GM19193 (cell line): ENCODE data around the gene FRRS1L.

Experiments
- POLR2A ChIP-seq: IDR thresholded peaks from 4 replicates; pipeline ENCODE4 v1.6.1; 2011; ENCODE audit not compliant: insufficient read depth, insufficient read length; ENCODE audit errors: extremely low read depth

The FRRS1L gene

DNA sequence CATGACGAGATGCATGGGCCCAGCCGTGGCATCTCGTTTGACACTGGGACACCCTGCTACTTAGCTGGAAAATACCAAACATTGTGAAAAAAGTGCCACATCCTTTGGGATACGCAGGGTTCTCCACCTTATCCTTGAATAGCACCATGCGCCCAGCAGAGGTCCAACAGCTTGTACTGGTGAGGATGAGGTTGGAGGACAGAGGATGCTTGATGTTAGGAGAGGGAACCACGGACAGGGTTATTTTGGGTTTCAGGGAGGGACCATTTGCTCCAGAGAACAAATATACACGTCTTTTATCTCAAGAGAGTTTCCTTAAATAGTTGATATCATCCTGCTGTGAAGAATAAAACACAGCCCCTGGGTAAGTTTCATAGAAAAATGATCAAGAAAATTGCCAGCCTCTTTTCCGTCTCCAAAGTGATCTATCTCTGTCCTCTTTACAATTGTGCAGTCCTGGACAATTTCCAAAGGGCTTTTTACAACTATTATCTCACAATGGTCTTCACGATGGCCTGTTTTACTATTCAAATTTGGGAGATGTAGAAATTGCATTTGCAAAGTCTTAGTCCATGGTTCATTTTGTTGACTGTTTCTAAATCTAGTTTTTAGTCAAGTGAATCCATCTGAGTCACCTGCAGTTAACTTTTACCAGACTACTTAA, 19.9 kb upstream of the FRRS1L start:
- TF ChIP-seq POLR2A, result no peak

DNA sequence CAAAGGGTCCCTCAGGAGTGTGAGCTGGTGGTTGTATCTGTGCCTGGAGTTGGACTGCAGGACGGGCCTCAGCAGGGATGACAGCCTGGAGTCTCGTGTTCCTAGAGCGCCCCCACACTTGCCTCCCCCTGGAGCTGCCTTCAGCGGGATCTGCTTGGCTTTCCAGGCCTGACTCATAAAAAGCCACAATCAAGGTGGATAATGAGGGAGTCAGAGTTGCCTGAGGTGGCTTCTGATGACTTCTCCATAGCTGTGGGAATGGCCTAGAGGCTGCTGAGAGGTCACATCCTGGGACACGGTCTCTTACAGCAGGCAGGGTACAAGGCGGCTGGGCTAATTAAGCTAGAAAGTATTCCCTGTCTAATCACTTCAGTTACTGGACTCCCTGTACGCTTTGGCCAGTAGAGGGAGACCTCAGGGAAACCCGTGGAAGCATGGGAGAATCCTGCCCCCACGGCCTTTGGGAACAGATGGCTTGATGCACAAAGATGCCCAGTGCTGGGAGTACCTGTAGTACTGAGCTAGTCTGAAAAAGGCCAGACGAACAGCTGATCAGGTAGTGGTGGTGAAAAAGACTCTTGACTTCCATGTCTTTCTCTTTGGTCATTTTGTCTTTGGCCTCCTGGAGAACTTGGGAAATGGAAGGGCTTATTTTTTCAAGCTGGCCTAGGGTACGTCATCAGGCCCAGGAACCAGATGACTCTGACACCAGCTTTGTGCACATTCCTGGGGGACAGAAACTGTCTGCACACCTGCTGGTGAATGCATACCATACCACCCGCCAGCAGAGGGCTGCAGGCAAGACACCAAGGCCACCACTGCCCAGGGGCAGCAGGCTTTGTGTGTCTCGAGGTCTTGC, 16.1 kb upstream of the FRRS1L start:
- TF ChIP-seq POLR2A, result no peak

DNA sequence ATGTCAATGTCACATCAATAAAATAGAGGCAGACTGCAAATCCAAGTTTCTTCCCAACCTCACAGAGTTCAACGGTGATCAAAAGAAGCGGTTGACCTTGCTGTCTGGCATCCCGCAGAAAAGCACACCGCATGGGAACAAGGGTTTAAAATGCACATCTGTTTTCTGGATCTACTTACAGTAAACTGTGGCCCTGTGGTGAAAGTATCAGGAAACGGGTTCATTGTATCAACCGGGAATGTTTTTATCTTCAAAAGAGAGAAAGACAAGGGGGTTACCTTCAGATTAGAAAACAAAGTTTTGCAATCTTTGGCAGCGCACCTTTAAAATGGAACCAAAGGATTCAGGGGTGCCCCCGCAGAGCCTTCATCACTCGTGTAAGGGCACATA, 15.5 kb upstream of the FRRS1L start:
- TF ChIP-seq POLR2A, result no peak

DNA sequence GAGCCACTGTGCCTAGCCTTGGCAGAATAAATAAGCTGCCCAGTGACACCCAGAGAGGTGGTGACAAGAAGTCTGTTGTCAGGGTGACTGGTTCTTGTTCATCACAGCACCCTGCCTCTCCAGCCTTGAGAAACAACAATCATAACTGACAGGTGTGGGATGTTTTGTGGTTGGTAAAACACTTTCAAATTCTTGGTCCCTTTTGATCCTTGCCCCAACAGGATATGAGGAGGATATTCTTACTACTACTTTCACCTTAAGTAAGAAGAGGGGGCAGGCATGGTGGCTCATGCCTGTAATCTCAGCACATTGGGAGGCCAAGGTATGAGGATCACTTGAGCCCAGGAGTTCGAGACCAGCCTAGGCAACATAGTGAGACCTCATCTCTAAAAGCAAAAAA, 14.2 kb upstream of the FRRS1L start:
- no peak for TF ChIP-seq POLR2A

DNA sequence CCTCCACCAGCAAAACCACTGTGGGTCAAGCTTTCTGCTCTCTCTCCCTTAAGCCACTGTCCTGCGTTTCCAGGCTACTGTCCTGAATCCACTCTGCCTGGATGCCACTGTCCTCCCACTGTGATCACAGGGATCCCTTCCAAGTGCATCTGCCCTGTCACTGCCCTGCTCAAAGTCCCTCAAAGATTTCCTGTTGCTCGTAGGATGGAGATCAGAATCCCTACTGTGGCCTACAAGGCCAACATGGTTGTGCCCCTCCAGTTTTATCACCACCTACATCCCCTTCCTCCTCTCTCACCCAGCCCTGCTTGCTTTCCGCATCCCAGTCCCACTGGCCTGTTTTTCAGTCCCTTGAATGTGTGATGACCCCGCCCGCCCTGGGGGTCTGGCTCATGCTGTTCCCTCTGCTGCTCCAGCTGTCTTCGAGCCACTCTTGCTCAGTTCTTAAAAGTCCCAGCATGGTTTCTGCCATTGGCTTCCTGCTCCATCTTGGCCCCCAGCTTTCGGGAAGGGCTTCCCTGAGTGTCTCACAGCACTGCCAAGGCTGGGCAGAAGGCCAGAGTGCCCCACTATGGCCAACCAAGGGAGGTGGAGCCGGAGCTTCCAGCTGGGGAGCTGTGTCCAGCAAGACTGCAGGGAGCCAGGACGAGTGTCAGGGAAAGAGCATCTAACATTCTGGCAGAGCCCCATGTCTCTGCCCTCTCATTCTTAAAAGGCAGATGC, 12.9 kb upstream of the FRRS1L start:
- no peak for TF ChIP-seq POLR2A

DNA sequence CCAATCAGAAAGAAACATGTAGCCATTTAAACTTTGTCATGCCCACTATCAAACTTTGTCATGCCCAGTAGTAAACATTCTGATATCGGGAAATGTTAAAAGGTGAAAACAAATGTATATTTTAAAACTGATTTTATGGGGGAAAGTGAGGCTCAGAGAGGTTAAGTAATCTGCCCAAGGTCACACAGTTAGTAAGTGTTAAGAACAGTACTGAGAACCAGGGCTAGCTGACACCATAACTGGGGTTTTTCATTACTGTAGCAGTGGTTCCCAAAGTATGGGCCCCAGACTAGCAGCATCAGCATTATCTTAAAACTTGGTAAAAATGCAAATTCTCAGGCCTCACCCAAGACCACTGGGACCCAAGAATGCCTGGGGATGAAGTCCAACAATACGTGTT, 9.9 kb upstream of the FRRS1L start:
- no peak for TF ChIP-seq POLR2A

DNA sequence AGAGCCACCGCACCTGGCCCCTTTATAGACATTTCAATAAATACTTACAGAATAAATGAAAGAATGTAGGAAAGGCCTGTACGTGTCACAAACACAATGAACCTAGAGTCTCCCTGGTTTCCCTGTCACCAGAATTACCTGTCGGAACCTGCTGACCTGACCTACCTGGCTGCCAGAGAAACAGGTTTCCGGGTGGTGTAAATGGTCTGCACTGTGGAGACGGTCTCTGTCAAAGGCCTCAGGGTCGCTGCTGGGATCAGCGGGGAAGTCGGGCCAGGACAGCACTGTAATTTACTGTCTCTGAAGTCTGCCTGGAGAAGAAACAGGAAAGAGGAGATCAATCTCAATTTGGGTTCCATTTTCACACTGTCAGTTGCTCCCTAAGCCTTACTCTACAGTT, 9.3 kb upstream of the FRRS1L start:
- TF ChIP-seq POLR2A, result no peak

DNA sequence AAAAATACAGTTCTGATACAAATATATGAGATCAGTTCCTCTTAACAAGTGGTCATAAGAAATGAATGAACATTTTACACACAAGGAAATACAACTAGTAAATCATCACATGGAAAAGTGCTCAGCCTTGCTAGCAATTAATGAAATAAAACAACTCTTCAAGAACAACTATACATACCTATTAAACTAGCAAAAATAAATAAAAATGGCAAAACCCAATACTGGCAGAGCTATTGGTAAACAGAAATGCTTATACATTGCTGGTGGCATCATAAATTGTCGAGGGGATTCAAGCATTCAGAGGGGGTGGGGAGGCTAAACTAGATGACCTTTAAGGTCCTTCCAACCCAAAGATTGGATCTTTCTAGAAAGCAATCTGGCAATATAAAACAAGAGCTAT, 5.9 kb upstream of the FRRS1L start:
- no peak for TF ChIP-seq POLR2A

DNA sequence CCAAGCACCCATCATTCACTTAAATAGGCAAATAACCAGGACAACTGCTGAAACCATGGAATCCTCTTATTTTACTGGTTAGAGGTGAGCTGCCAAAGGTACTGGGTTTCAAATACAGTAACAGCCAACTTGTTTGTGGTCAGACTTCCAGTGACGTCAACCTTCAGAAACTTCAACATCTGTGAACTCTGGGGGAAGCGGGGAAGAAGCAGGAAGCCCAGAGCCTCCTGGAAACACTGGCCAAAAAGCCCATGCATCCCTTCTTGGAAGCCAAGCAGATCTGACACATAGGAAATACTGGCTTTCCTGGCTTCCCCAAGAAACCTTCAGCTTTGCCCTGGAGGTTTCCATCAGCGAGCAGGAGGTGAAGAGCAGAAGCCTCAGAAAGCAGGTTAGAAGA, 4.9 kb upstream of the FRRS1L start:
- no peak for TF ChIP-seq POLR2A

DNA sequence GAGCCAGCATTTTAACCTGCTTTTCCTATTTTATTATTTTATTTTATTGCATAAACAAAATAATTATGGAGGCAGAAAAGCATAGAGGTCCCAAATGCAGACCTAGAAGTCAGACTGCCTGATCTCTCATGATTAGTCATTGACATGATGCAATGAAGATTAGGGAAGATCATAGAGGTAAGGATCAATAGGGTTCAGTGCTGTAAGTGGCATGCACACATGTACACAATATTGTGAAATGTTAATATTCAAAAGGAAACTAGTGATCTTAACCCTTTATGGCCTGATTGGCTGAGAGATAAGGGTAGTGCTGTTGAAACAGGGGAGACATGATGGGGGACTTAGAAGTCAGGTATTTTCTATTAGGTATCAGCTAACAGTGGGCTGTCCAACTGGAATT, 1.1 kb upstream of the FRRS1L start:
- TF ChIP-seq POLR2A, result no peak

DNA sequence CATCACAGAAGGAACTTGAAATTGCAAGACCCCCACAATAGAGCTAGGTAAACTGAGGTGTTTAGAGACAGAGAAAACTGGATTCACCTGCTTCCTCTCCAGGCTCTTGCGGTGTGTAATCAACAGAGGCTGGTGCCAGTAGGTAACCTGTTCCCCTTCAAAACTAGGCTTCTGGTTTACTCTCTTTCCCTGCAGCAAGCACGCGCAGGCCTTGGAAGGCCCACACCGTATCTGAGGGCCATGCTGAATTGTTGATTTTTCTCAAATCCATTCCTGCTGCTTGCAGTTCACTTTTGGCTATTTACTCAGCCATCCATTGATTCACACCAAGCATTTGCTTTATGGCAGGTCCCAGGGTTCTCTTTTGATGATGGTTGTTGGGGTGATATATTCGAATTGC, 667 bp upstream of the FRRS1L start:
- TF ChIP-seq POLR2A, result no peak

DNA sequence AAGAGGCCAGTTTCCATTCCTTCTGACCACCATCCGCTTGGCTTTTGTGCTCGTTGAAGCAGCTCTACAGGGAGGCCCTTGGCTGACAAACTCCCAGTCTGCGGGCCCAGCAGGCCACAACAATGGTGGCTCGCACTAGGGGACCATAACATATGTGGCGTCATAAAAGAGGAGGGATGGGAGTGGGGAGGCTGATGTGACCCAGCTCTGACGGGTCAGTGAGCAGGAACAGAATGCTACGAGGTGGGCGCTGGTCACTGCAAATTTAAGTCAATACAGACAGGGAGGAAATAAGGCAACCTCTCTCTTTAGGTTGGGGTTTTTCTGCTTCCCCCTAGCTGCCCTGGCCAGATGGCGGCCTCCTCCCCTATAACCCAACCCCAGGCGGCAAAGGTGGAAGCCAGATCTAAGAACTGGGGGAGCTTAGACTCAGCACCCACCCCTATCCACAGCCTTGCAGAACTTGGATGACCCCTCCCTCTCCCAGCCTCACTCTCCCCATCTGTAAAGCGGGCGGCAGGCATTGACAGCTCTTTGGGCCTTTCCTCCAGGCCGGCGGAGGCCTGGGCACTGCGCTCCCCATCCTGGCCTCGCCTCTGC, 778 bp downstream of the FRRS1L start:
- TF ChIP-seq POLR2A, result no peak

DNA sequence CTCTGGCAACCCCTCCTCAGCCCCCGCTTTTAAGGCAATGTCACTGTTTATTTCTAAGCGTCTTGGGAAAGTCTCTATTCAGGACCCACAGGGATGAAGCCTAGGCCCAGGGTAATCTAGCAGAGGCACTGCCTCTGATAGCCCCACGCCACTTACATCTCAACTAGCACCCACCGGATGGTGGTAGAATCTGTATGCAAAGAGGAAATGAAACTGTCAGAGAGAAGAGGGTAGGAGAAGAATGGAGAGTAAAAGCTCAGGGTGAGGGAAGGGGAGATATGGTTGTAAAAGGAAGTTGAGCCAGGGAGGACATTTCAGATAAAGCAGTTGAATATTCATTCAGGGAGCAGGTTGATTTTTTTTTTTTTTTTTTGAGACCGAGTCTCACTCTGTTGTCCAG, 3.0 kb downstream of the FRRS1L start:
- no peak for TF ChIP-seq POLR2A

DNA sequence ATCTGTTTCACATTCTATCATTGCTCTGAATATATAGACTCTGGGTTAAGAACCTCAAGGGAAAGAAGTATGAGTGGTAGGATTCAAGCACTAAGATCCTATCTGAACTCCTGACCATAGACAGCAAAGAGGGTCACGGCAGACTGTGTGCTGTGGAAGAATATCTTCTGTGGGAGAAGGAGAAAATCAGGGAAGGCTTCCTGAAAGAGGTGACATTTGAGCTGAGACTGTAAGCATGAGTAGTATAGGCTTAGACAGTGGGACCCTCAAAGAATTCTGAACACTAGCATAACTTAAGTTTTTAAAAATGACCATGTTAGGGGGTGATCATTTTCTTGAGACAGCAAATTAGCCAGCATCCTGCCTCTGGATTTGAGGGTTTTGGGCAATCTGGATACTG, 3.9 kb downstream of the FRRS1L start:
- no peak for TF ChIP-seq POLR2A

DNA sequence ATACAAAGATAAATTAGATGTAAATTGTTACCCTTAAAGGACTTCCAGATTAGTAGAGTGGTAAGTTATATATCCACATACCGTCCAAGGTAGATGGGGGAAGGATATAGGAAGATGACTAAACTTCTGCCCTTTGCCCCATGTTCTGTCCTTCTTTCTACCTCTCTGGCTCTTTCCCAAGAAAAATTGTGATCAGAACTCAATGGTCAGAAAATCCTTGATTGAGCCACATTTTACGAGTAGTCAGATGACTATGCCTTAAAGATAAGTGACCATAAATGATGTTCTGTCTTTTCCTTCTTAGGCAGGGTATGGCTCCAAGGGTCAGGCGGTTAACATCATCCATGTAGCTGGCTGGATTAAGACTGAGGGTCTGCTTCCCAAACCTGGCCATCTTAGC, 4.4 kb downstream of the FRRS1L start:
- TF ChIP-seq POLR2A, result no peak

DNA sequence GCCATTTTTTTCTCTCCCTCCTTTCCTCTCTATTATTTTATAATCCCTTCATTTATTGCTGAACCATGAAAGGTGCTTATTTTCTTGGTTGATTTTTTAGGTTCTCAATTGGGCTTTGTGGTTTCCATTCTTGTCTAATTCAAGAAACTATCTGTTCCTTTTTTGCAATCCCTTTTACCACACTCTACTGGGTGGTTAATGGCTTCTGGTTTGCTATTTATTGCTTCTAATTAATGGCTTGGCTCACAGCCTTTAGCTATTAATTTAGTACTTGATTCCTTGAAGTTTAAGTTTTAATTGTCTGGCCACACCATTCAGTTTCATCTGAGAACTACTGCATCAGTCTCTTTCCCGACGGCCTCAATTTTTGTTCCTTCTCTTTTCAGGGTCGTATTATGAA, 5.6 kb downstream of the FRRS1L start:
- TF ChIP-seq POLR2A, result no peak

DNA sequence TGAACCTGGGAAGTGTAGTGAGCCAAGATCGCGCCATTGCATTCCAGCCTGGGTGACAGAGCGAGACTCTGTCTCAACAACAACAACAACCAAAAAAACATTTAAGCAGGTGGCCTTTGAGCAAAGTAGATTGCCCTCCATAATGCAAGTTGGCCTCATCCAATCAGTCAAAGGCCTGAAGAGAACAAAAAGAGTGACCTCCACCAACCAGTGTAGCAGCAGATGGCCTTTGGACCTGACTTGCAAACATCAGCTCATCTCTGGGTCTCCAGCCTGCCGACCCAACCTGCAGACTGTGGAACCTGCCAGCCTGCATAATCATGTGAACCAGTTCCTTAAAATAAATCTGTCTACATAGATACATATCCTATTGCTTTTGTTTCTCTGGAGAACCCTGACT, 7.5 kb downstream of the FRRS1L start:
- TF ChIP-seq POLR2A, result no peak
